ENCODE results near the gene CDHR5. TPM values are rescaled to one million over a fixed set of nuclear protein-coding genes. Genes with fewer than 3 reads are reported as not detected.
A peak's percentile ranks its signal among the peaks of the same experiment; 100 is the strongest.

Gene CDHR5
- total RNA-seq, 6 experiments from 2014 or later: not detected

DNA sequence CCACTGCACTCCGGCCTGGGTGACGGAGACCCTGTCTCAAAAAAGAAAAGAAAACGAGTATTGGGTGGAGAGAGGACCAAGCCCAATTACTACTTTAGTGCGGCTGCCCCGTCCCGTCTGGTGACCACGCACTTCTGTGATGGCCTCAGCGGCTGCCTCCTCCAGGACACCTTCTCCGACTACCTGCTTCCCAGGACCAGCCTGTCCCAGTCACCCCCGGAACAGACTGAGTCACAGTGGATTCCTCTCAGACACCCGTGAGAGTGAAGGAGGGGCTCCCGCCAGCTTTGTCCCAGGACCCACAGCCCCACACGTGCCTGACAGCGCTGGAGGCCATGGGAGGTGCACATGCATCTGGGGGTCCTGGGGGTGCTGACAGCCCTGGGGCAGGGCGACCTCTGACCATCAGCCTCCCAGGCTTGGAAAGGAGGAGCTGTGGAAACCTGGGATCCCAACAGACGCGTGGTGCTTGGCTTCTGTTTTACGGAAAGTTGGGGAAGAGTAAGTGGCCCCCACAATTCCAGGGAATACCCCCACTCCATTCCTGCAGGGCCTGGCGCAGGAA lies 17.1 kb upstream of the CDHR5 start:
- no peaks in the 10 kb centered on the region for H3K36me3 Mint-ChIP-seq (ENCODE audit: low read depth)
- H3K27ac Mint-ChIP-seq: no peak overlapping the region
- H3K27me3 Mint-ChIP-seq (ENCODE audit: insufficient read depth): peaks cover 13% of the 10 kb centered on the region
- TF ChIP-seq CTCF (IDR thresholded peaks at IDR 0.05): no peak
- no peak for DNase-seq
- H3K9me3 Mint-ChIP-seq: no peaks in the 10 kb centered on the region
- H3K4me1 Mint-ChIP-seq (ENCODE audit: low read depth): peaks cover 5% of the 10 kb centered on the region; the same call in 1 of the 2 replicates
- H3K4me3 Mint-ChIP-seq: no peak overlapping the region

DNA sequence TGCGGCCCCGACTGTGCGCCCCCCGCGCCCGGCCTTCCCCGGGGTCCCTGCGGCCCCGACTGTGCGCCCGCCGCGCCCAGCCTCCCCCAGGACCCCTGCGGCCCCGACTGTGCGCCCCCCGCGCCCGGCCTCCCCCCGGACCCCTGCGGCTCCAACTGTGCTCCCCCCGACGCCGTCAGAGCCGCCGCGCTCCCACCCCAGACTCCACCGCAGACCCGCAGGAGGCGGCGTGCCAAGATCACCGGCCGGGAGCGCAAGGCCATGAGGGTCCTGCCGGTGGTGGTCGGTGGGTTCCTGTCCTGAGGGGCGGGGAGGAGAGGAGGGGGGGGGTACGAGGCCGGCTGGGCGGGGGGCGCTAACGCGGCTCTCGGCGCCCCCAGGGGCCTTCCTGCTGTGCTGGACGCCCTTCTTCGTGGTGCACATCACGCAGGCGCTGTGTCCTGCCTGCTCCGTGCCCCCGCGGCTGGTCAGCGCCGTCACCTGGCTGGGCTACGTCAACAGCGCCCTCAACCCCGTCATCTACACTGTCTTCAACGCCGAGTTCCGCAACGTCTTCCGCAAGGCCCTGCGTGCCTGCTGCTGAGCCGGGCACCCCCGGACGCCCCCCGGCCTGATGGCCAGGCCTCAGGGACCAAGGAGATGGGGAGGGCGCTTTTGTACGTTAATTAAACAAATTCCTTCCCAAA lies 15.4 kb upstream of the CDHR5 start:
- Mint-ChIP-seq H3K4me3 (no peak overlapping the region), H3K9me3 (no peaks in the 10 kb centered on the region), H3K27ac (no peak overlapping the region), H3K4me1 (ENCODE audit: low read depth) (peaks cover 5% of the 10 kb centered on the region; the same call in 1 of the 2 replicates), H3K36me3 (ENCODE audit: low read depth) (no peaks in the 10 kb centered on the region), H3K27me3 (ENCODE audit: insufficient read depth) (peaks cover 11% of the 10 kb centered on the region)
- no peak for TF ChIP-seq CTCF (IDR thresholded peaks at IDR 0.05)
- no peak for DNase-seq

DNA sequence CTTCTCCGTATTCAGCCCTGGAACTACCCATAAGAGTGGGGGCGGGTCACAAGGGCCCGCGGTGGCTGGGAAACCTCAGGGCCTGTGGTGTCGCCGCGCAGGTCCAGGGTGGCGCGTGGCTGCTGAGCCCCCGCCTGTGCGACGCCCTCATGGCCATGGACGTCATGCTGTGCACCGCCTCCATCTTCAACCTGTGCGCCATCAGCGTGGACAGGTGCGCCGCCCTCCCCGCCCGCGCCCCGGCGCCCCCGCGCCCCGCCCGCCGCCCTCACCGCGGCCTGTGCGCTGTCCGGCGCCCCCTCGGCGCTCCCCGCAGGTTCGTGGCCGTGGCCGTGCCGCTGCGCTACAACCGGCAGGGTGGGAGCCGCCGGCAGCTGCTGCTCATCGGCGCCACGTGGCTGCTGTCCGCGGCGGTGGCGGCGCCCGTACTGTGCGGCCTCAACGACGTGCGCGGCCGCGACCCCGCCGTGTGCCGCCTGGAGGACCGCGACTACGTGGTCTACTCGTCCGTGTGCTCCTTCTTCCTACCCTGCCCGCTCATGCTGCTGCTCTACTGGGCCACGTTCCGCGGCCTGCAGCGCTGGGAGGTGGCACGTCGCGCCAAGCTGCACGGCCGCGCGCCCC lies 14.7 kb upstream of the CDHR5 start:
- no peaks in the 10 kb centered on the region for H3K36me3 Mint-ChIP-seq (ENCODE audit: low read depth)
- peaks cover 10% of the 10 kb centered on the region for H3K27me3 Mint-ChIP-seq (ENCODE audit: insufficient read depth)
- H3K27ac Mint-ChIP-seq: no peak overlapping the region
- H3K4me3 Mint-ChIP-seq: no peak overlapping the region
- H3K9me3 Mint-ChIP-seq: no peaks in the 10 kb centered on the region
- DNase-seq: no peak
- no peak for TF ChIP-seq CTCF (IDR thresholded peaks at IDR 0.05)
- H3K4me1 Mint-ChIP-seq (ENCODE audit: low read depth): peaks cover 5% of the 10 kb centered on the region; the same call in 1 of the 2 replicates

- Mint-ChIP-seq H3K4me3 (no peak overlapping the region), H3K27me3 (ENCODE audit: insufficient read depth) (peaks cover 10% of the 10 kb centered on the region), H3K4me1 (ENCODE audit: low read depth) (peaks cover 5% of the 10 kb centered on the region; the same call in 1 of the 2 replicates), H3K36me3 (ENCODE audit: low read depth) (no peaks in the 10 kb centered on the region), H3K9me3 (no peaks in the 10 kb centered on the region), H3K27ac (no peak overlapping the region)
- DNase-seq: no peak
- TF ChIP-seq CTCF (IDR thresholded peaks at IDR 0.05): no peak
Observed at GRCh38 chr11:638631-639331, 14.0 kb upstream of the CDHR5 start.

- no peak for TF ChIP-seq CTCF (IDR thresholded peaks at IDR 0.05)
- H3K27me3 Mint-ChIP-seq (ENCODE audit: insufficient read depth): peaks cover 10% of the 10 kb centered on the region
- H3K36me3 Mint-ChIP-seq (ENCODE audit: low read depth): no peaks in the 10 kb centered on the region
- DNase-seq: no peak
- no peak overlapping the region for H3K27ac Mint-ChIP-seq
- peaks cover 5% of the 10 kb centered on the region; the same call in 1 of the 2 replicates for H3K4me1 Mint-ChIP-seq (ENCODE audit: low read depth)
- H3K9me3 Mint-ChIP-seq: no peaks in the 10 kb centered on the region
- peak overlapping the region; percentile 70 for H3K4me3 Mint-ChIP-seq
Observed at GRCh38 chr11:637593-638521, 13.1 kb upstream of the CDHR5 start.
